ENCODE data around the gene PLSCR5.

PLSCR5 gene

GRCh38 chr3:146605106-146605505, at the start of gene PLSCR5:
PLSCR5 (minus strand) TSS chr3:146605346; CDS start chr3:146605212, 134 bp downstream.
- no peak for DNase-seq (ENCODE audit: low read depth in 1 of 2, low spot score in 1 of 2)

GRCh38 chr3:146653978-146654377, 48.8 kb upstream of the PLSCR5 start:
- no peak for DNase-seq (ENCODE audit: low read depth in 1 of 2, low spot score in 1 of 2)

GRCh38 chr3:146650691-146651442, 45.7 kb upstream of the PLSCR5 start:
- no peak for DNase-seq (ENCODE audit: low read depth in 1 of 2, low spot score in 1 of 2)

GRCh38 chr3:146646261-146646660, 41.1 kb upstream of the PLSCR5 start:
- no peak for DNase-seq (ENCODE audit: low read depth in 1 of 2, low spot score in 1 of 2)

GRCh38 chr3:146640955-146641867, 36.1 kb upstream of the PLSCR5 start:
- DNase-seq (ENCODE audit: low read depth in 1 of 2, low spot score in 1 of 2) = no peak

- DNase-seq (ENCODE audit: low read depth in 1 of 2, low spot score in 1 of 2) = no peak
Observed at GRCh38 chr3:146640361-146640760, 35.2 kb upstream of the PLSCR5 start.

- no peak for DNase-seq (ENCODE audit: low read depth in 1 of 2, low spot score in 1 of 2)
Observed at GRCh38 chr3:146638718-146639117, 33.6 kb upstream of the PLSCR5 start.

GRCh38 chr3:146637871-146638270, 32.7 kb upstream of the PLSCR5 start:
- DNase-seq (ENCODE audit: low read depth in 1 of 2, low spot score in 1 of 2) = no peak

- no peak for DNase-seq (ENCODE audit: low read depth in 1 of 2, low spot score in 1 of 2)
Observed at GRCh38 chr3:146636881-146637280, 31.7 kb upstream of the PLSCR5 start.

GRCh38 chr3:146634346-146634745, 29.2 kb upstream of the PLSCR5 start:
- DNase-seq (ENCODE audit: low read depth in 1 of 2, low spot score in 1 of 2) = no peak

GRCh38 chr3:146628671-146629070, 23.5 kb upstream of the PLSCR5 start:
- DNase-seq (ENCODE audit: low read depth in 1 of 2, low spot score in 1 of 2) = no peak

- DNase-seq (ENCODE audit: low read depth in 1 of 2, low spot score in 1 of 2) = no peak
Observed at GRCh38 chr3:146626403-146627122, 21.4 kb upstream of the PLSCR5 start.

- DNase-seq (ENCODE audit: low read depth in 1 of 2, low spot score in 1 of 2) = no peak
Observed at GRCh38 chr3:146625186-146625775, 20.1 kb upstream of the PLSCR5 start.

- no peak for DNase-seq (ENCODE audit: low read depth in 1 of 2, low spot score in 1 of 2)
Observed at GRCh38 chr3:146621723-146622122, 16.6 kb upstream of the PLSCR5 start.

- no peak for DNase-seq (ENCODE audit: low read depth in 1 of 2, low spot score in 1 of 2)
Observed at GRCh38 chr3:146612015-146612414, 6.9 kb upstream of the PLSCR5 start.

GRCh38 chr3:146611096-146611495, 6.0 kb upstream of the PLSCR5 start:
- DNase-seq (ENCODE audit: low read depth in 1 of 2, low spot score in 1 of 2) = no peak

GRCh38 chr3:146598535-146598934, 6.6 kb downstream of the PLSCR5 start:
- no peak for DNase-seq (ENCODE audit: low read depth in 1 of 2, low spot score in 1 of 2)

- no peak for DNase-seq (ENCODE audit: low read depth in 1 of 2, low spot score in 1 of 2)
Observed at GRCh38 chr3:146594843-146595482, 10.2 kb downstream of the PLSCR5 start.

- DNase-seq (ENCODE audit: low read depth in 1 of 2, low spot score in 1 of 2) = no peak
Observed at GRCh38 chr3:146593776-146594175, 11.4 kb downstream of the PLSCR5 start.

GRCh38 chr3:146590521-146590920, 14.6 kb downstream of the PLSCR5 start:
- DNase-seq (ENCODE audit: low read depth in 1 of 2, low spot score in 1 of 2) = no peak

Data from activated T-helper 1 cell treated with anti-CD3 and anti-CD28 coated beads, Interleukin-2, amount 50 U/mL, for 16 hours (primary cell).